SK-N-SH treated with all-trans-retinoic acid at 6 μM for 48 hours (cell line): ENCODE results near the gene TBCE.

Experiments
- ATAC-seq: fragments of 200-7000 bp; cut with Tn5 transposase; 3 replicates; pipeline ENCODE4 v1.9.1; 2020; ENCODE audit warnings: mild to moderate bottlenecking, moderate library complexity
- ARNTL ChIP-seq: fragments of 450-650 bp; formaldehyde crosslinking; IDR thresholded peaks from 2 replicates; pipeline ENCODE4 v1.5.0; 2020; ENCODE audit warnings: low read depth, mild to moderate bottlenecking, moderate library complexity, borderline replicate concordance
- BACH2 ChIP-seq: fragments of 250-450 bp; sonication (Bioruptor Pico); IDR thresholded peaks from 2 replicates; pipeline ENCODE4 v1.9.0; 2021; ENCODE audit warnings: mild to moderate bottlenecking, borderline replicate concordance
- CSDC2 ChIP-seq: fragments of 250-450 bp; sonication (Bioruptor Pico); IDR thresholded peaks from 2 replicates; pipeline ENCODE4 v1.5.0; 2020; ENCODE audit warnings: mild to moderate bottlenecking, moderate library complexity
- ESRRG ChIP-seq: fragments of 250-450 bp; sonication (Bioruptor Pico); IDR thresholded peaks from 2 replicates; pipeline ENCODE4 v1.6.1; 2021; ENCODE audit warnings: mild to moderate bottlenecking
- GLIS3 ChIP-seq: fragments of 250-450 bp; sonication (Bioruptor Pico); IDR thresholded peaks from 2 replicates; pipeline ENCODE4 v1.5.0; 2020; ENCODE audit warnings: mild to moderate bottlenecking, moderate library complexity
- ISL1 ChIP-seq: fragments of 250-450 bp; sonication (Bioruptor Pico); IDR thresholded peaks from 2 replicates; pipeline ENCODE4 v2.1.2; 2022; ENCODE audit warnings: mild to moderate bottlenecking, moderate library complexity
- OSR1 ChIP-seq: fragments of 250-450 bp; sonication (Bioruptor Pico); IDR thresholded peaks from 2 replicates; pipeline ENCODE4 v1.8.0; 2022; ENCODE audit warnings: moderate library complexity, mild to moderate bottlenecking, inconsistent platforms
- PPARA ChIP-seq: fragments of 250-450 bp; sonication (Bioruptor Pico); IDR thresholded peaks from 2 replicates; pipeline ENCODE4 v1.5.0; 2020; ENCODE audit warnings: mild to moderate bottlenecking, borderline replicate concordance
- RARB ChIP-seq: fragments of 250-450 bp; sonication (Bioruptor Pico); IDR thresholded peaks from 2 replicates; pipeline ENCODE4 v1.8.0; 2021; ENCODE audit warnings: mild to moderate bottlenecking, moderate library complexity
- SNAI2 ChIP-seq: fragments of 250-450 bp; sonication (Bioruptor Pico); IDR thresholded peaks from 2 replicates; pipeline ENCODE4 v1.5.0; 2020; ENCODE audit warnings: mild to moderate bottlenecking, moderate library complexity
- TCF4 ChIP-seq: fragments of 250-450 bp; sonication (Bioruptor Pico); IDR thresholded peaks from 2 replicates; pipeline ENCODE4 v1.8.0; 2021; ENCODE audit warnings: mild to moderate bottlenecking, moderate library complexity, borderline replicate concordance
- TOX ChIP-seq: fragments of 250-450 bp; sonication (Bioruptor Pico); IDR thresholded peaks from 2 replicates; pipeline ENCODE4 v1.8.0; 2021; ENCODE audit warnings: mild to moderate bottlenecking, moderate library complexity, borderline replicate concordance
- ZC3H10 ChIP-seq: fragments of 250-450 bp; sonication (Bioruptor Pico); IDR thresholded peaks from 2 replicates; pipeline ENCODE4 v1.5.1; 2021; ENCODE audit warnings: mild to moderate bottlenecking, moderate library complexity
- ZFP3 ChIP-seq: fragments of 250-450 bp; sonication (Bioruptor Pico); IDR thresholded peaks from 2 replicates; pipeline ENCODE4 v1.5.0; 2020; ENCODE audit warnings: mild to moderate bottlenecking, moderate library complexity
- ZFP30 ChIP-seq: fragments of 450-650 bp; formaldehyde crosslinking; IDR thresholded peaks from 2 replicates; pipeline ENCODE4 v1.5.0; 2022; ENCODE audit warnings: mild to moderate bottlenecking, moderate library complexity
- ZNF565 ChIP-seq: fragments of 450-650 bp; formaldehyde crosslinking; conservative IDR thresholded peaks from 2 replicates; pipeline ENCODE4 v1.5.0; 2020; ENCODE audit warnings: low read depth, mild to moderate bottlenecking, moderate library complexity
- ZNF70 ChIP-seq: fragments of 450-650 bp; formaldehyde crosslinking; IDR thresholded peaks from 2 replicates; pipeline ENCODE4 v1.5.0; 2020; ENCODE audit warnings: mild to moderate bottlenecking, moderate library complexity
- ZNF8 ChIP-seq: fragments of 450-650 bp; formaldehyde crosslinking; IDR thresholded peaks from 2 replicates; pipeline ENCODE4 v1.5.0; 2020; ENCODE audit warnings: mild to moderate bottlenecking, moderate library complexity
- TF ChIP-seq, protein P1 (sequence below): fragments of 250-450 bp; sonication (Bioruptor Pico); IDR thresholded peaks from 2 replicates; pipeline ENCODE4 v1.8.0; 2021; ENCODE audit warnings: low read depth, mild to moderate bottlenecking, moderate library complexity, borderline replicate concordance
- TF ChIP-seq, protein P2 (sequence below): fragments of 250-450 bp; sonication (Bioruptor Pico); IDR thresholded peaks from 2 replicates; pipeline ENCODE4 v1.5.1; 2021; ENCODE audit warnings: mild to moderate bottlenecking, moderate library complexity
- TF ChIP-seq, protein P3 (sequence below): fragments of 250-450 bp; sonication (Bioruptor Pico); IDR thresholded peaks from 2 replicates; pipeline ENCODE4 v1.5.1; 2020; ENCODE audit warnings: low read depth, mild to moderate bottlenecking, moderate library complexity
- TF ChIP-seq, protein P4 (sequence below): fragments of 250-450 bp; sonication (Bioruptor Pico); IDR thresholded peaks from 2 replicates; pipeline ENCODE4 v1.5.0; 2020; ENCODE audit warnings: mild to moderate bottlenecking, moderate library complexity
- TF ChIP-seq, protein P5 (sequence below): fragments of 250-450 bp; sonication (Bioruptor Pico); IDR thresholded peaks from 2 replicates; pipeline ENCODE4 v1.8.0; 2020; ENCODE audit warnings: mild to moderate bottlenecking, moderate library complexity, borderline replicate concordance

Gene TBCE

DNA sequence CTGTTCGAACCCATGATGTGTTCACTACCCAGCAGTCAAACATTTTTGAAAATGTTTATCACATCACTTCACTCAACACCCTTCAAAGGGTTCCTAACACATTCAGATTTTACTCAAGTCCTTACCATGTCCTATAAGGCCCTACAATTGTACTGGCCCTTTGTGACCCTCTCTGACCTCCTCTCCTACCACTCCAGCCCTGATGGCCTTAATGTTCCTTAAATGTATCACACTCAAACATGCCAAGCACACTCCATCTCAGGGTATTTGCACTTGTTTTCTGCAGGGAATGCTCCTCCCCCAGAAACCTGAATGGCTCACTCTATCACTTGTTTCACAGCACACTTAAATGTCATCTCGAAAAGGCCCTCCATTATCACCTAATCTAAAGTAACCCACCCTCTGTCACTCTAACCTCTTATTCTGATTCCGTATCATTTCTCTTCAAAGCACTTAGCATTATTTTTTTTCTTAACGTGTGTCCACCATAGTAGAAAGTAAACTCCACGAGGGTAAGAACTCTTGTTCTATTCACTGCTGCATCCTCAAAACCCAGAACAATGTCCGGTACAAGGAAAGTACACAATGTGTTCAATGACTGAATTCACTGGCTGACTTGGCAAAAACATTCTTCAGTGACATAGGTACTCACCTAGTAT lies 46.6 kb upstream of the TBCE start:
- ATAC-seq = no peak
- TF ChIP-seq ESRRG (CRISPR knock-in tag) (no peak), TOX (CRISPR knock-in tag) (no peak), GLIS3 (CRISPR knock-in tag) (no peak), ZNF8 (no peak), ZFP30 (CRISPR knock-in tag) (no peak), ARNTL (CRISPR knock-in tag) (no peak), RARB (no peak), ISL1 (CRISPR knock-in tag) (no peak)
- TF ChIP-seq, protein P1, sequence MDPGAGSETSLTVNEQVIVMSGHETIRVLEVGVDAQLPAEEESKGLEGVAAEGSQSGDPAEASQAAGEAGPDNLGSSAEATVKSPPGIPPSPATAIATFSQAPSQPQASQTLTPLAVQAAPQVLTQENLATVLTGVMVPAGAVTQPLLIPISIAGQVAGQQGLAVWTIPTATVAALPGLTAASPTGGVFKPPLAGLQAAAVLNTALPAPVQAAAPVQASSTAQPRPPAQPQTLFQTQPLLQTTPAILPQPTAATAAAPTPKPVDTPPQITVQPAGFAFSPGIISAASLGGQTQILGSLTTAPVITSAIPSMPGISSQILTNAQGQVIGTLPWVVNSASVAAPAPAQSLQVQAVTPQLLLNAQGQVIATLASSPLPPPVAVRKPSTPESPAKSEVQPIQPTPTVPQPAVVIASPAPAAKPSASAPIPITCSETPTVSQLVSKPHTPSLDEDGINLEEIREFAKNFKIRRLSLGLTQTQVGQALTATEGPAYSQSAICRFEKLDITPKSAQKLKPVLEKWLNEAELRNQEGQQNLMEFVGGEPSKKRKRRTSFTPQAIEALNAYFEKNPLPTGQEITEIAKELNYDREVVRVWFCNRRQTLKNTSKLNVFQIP = no peak
- TF ChIP-seq, protein P2, sequence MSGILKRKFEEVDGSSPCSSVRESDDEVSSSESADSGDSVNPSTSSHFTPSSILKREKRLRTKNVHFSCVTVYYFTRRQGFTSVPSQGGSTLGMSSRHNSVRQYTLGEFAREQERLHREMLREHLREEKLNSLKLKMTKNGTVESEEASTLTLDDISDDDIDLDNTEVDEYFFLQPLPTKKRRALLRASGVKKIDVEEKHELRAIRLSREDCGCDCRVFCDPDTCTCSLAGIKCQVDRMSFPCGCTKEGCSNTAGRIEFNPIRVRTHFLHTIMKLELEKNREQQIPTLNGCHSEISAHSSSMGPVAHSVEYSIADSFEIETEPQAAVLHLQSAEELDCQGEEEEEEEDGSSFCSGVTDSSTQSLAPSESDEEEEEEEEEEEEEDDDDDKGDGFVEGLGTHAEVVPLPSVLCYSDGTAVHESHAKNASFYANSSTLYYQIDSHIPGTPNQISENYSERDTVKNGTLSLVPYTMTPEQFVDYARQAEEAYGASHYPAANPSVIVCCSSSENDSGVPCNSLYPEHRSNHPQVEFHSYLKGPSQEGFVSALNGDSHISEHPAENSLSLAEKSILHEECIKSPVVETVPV (CRISPR knock-in tag) = no peak

DNA sequence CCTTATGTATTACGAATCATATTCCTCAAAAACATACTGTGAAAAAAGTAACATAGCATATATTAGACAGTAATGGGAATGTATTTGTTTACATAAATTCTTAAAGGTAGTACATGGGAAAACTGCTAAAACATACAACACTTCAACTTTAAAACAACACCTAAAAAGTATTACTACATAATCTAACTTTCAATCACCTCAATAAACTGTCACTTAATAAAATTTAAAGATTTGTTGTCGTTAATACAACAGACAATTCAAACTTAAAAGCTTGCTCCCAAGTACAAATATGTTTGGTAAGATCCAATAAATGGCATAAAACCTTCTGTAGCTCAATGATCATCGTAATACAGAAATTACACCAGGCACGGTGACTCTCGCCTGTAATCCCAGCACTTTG lies 42.9 kb upstream of the TBCE start:
- ATAC-seq = no peak
- TF ChIP-seq TOX (CRISPR knock-in tag) (no peak), ESRRG (CRISPR knock-in tag) (no peak), OSR1 (no peak), ZNF8 (no peak), PPARA (no peak), ZNF70 (CRISPR knock-in tag) (no peak), TCF4 (CRISPR knock-in tag) (no peak), SNAI2 (CRISPR knock-in tag) (no peak), ZFP3 (no peak), ISL1 (CRISPR knock-in tag) (no peak), ZC3H10 (CRISPR knock-in tag) (no peak), ZNF565 (CRISPR knock-in tag) (no peak), BACH2 (CRISPR knock-in tag) (no peak), RARB (no peak), GLIS3 (CRISPR knock-in tag) (no peak), CSDC2 (CRISPR knock-in tag) (no peak)
- TF ChIP-seq, protein P3, sequence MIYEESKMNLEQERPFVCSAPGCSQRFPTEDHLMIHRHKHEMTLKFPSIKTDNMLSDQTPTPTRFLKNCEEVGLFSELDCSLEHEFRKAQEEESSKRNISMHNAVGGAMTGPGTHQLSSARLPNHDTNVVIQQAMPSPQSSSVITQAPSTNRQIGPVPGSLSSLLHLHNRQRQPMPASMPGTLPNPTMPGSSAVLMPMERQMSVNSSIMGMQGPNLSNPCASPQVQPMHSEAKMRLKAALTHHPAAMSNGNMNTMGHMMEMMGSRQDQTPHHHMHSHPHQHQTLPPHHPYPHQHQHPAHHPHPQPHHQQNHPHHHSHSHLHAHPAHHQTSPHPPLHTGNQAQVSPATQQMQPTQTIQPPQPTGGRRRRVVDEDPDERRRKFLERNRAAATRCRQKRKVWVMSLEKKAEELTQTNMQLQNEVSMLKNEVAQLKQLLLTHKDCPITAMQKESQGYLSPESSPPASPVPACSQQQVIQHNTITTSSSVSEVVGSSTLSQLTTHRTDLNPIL (CRISPR knock-in tag) = no peak
- TF ChIP-seq, protein P4, sequence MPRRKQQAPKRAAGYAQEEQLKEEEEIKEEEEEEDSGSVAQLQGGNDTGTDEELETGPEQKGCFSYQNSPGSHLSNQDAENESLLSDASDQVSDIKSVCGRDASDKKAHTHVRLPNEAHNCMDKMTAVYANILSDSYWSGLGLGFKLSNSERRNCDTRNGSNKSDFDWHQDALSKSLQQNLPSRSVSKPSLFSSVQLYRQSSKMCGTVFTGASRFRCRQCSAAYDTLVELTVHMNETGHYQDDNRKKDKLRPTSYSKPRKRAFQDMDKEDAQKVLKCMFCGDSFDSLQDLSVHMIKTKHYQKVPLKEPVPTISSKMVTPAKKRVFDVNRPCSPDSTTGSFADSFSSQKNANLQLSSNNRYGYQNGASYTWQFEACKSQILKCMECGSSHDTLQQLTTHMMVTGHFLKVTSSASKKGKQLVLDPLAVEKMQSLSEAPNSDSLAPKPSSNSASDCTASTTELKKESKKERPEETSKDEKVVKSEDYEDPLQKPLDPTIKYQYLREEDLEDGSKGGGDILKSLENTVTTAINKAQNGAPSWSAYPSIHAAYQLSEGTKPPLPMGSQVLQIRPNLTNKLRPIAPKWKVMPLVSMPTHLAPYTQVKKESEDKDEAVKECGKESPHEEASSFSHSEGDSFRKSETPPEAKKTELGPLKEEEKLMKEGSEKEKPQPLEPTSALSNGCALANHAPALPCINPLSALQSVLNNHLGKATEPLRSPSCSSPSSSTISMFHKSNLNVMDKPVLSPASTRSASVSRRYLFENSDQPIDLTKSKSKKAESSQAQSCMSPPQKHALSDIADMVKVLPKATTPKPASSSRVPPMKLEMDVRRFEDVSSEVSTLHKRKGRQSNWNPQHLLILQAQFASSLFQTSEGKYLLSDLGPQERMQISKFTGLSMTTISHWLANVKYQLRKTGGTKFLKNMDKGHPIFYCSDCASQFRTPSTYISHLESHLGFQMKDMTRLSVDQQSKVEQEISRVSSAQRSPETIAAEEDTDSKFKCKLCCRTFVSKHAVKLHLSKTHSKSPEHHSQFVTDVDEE (CRISPR knock-in tag) = no peak
- TF ChIP-seq, protein P5, sequence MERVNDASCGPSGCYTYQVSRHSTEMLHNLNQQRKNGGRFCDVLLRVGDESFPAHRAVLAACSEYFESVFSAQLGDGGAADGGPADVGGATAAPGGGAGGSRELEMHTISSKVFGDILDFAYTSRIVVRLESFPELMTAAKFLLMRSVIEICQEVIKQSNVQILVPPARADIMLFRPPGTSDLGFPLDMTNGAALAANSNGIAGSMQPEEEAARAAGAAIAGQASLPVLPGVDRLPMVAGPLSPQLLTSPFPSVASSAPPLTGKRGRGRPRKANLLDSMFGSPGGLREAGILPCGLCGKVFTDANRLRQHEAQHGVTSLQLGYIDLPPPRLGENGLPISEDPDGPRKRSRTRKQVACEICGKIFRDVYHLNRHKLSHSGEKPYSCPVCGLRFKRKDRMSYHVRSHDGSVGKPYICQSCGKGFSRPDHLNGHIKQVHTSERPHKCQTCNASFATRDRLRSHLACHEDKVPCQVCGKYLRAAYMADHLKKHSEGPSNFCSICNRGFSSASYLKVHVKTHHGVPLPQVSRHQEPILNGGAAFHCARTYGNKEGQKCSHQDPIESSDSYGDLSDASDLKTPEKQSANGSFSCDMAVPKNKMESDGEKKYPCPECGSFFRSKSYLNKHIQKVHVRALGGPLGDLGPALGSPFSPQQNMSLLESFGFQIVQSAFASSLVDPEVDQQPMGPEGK = no peak
- TF ChIP-seq, protein P2 (CRISPR knock-in tag) = no peak
